Frontal cortex (tissue), 4 donors: Measurements from ENCODE around the gene LTA4H. TPM values are rescaled to one million over a fixed set of nuclear protein-coding genes. Genes with fewer than 3 reads are reported as not detected.

Experiments
- DNase-seq, 2 donors: peaks; one replicate each; pipeline ENCODE4 v3.0.0; 2012; ENCODE audit warnings: low spot score in 2 of 2
- FAIRE-seq: peaks from 2 replicates; lab custom pipeline; 2012; peaks lifted over from hg19 to GRCh38; lab: Jason Lieb, UNC
- total RNA-seq: library from RNA; depleted of rRNA; stranded (reverse); fragments of >200 nt; gene quantifications from one replicate; pipeline ENCODE4 v1.2.3, GENCODE V29; 2014
- donor health status: control.
- donor health status: control.
- donor health status: control.

The LTA4H gene
- total RNA-seq, 1 donor from 2014 or later = 37.5 TPM

DNA sequence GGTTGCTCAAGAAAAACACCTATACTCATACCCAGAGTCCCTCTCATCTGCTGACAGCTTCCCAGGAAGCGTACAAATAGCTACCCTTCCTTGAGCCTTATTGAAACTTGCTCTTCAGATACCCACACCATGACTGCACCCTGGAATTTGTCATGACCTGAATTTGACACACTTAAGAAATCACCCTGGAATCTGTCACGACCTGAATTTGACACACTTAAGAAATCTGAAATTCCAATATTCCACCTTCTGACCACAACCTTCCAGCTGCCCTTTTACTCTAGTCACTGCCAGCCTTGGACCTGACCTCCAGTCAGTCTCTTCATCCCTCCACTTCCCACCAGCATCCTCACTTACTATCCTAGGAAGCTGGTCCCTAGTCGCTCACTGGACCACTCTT, 38.1 kb downstream of the LTA4H start:
- no peak for FAIRE-seq
- no peak for DNase-seq

GRCh38 chr12:95996034-95996658, 39.2 kb downstream of the LTA4H start, which contains the start of gene HAL:
TSS of gene HAL (minus strand) at chr12:95996344. CDS start at chr12:95995910, 434 bp downstream.
- DNase-seq = no peak
- no peak for FAIRE-seq

DNA sequence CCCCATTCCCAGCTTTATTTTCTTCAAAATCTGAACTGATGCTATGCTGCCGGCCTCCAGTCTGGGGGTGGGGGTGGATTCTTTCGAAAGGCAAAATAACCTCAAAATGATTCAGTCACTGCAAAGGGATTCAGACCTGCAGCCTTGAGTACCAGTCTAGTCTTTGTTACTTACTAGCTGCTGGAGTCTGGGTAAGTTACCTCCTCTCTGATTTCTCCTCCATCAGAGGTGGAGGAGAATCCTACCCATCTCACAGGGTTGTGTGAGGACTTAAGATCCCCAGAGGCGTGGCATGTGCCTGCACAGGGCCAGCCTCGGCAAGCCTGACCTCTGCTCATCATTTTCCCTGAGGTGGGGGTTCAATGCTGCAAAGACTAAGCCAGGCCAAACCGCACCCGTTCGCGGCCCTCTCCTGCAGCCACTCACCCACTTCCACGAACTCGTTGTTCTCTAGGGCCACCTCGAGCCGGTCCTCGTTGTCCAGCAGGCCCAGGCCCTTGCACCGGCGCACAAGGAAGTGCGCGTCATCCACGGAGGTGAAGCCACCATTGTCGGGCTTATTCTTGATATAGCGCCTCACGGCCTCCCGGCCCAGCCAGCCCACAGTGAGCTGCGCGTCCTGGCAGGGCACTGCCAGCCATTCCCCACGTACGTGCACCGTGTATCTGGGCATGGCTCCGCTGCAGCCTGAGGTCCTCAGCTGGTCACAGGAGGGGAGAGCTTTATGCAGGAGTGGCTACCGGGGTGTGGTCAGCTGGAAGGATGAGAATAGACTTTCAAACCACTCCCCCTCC, 40.0 kb downstream of the LTA4H start:
- FAIRE-seq (no peak), DNase-seq (no peak)

DNA sequence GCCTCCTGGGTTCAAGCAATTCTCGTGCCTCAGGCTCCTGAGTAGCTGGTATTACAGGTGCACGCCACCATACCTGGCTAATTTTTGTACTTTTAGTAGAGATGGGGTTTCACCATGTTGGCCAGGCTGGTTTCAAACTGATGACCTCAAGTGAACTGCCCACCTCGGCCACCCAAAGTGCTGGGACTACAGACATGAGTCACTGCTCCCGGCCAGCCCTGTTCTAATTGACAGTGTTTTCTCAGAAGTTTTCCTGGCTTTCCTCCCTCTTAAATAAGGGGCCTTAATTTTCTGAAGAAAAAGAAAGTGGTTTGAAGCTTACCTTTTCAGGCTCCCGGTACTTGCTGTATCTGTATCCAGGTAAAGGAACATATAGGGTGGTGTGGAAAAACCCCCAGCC, 40.9 kb downstream of the LTA4H start:
- FAIRE-seq (no peak), DNase-seq (no peak)

GRCh38 chr12:95993907-95994306, 41.5 kb downstream of the LTA4H start:
- DNase-seq = no peak
- no peak for FAIRE-seq

GRCh38 chr12:95990136-95990535, 45.3 kb downstream of the LTA4H start:
- DNase-seq (no peak), FAIRE-seq (no peak)

GRCh38 chr12:95989504-95990123, 45.8 kb downstream of the LTA4H start:
- FAIRE-seq (no peak), DNase-seq (no peak)

DNA sequence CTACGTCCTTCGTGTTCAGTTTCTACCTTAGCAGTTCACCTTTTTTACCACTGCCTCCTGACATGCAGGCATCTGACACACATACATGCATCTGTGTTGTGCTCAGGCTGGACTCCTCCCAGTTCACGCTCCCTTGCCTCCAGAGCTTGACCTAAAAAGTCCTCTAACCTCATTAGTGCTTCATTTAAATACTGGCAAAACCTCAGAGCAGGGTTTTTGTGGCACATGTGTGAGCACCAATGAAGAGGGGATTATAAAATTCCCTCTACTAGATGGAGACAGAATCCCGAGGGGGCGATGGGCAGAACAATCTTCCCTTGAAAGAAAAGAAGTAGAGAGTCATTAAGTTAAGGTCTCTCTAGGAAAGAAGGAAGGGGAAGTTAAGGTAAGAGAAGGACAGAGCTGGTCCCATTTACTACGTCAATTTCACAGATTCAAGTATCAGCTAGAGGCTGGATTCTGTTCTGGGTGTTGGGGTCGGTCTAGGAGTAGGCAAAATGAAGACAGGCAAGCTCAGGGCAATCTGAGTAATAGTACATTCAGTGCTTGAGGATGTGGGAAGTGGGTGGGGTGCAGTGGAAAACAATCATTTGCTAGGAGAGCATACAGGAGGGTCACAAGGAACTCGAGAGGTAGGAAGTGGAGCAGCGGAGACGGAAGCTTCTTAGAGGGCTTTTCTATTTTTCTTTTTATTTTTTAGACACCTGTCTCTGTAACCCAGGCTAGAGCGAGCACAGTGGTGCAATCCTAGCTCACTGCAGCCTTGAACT, 46.7 kb downstream of the LTA4H start:
- no peak for DNase-seq
- FAIRE-seq = no peak

DNA sequence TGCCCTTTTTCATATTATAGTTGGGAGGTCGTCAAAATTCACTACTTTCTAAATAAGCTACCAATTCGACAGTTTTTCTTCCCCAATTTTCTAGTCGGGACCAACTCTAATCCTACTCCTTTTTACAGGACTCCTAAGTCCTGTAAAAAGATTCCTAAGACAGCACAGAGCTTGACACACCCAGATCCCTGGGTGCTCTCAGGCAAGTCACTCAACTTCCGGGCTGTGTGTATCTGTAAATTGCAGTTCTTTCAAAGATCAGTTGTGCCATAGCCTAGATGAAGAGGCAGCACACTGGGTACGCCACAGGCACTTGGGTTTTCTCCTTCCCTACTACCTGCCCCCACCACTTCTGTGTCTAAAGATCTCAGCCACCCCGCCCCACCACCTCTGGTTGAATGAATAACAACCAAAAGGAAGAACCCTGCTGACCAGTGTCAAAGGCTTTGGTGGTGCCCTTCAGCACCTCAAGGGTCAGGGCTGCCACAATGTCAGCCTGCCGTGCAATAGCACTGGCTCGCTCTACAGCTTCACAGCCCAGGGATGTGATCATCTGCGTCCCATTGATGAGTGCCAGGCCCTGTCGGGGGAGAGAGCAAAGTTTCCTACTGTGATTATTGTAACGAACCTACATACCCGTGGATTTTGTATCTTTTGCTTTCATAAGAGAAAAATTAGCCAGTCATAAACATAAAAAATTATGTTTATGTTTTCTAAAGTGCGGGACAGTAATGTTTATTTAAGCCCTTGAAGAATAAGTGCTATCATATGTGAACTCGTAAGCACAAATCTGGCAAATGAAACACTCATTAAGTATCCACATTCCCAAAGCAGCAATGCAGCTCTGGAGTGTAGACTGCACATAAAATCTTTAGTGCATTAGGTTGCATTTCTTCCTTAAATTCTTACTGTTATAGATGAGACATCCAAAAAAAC, 48.5 kb downstream of the LTA4H start:
- DNase-seq = no peak
- FAIRE-seq = no peak

GRCh38 chr12:95984682-95985081, 50.7 kb downstream of the LTA4H start:
- no peak for DNase-seq
- FAIRE-seq = no peak

GRCh38 chr12:95982602-95983001, 52.8 kb downstream of the LTA4H start:
- DNase-seq (no peak), FAIRE-seq (no peak)

DNA sequence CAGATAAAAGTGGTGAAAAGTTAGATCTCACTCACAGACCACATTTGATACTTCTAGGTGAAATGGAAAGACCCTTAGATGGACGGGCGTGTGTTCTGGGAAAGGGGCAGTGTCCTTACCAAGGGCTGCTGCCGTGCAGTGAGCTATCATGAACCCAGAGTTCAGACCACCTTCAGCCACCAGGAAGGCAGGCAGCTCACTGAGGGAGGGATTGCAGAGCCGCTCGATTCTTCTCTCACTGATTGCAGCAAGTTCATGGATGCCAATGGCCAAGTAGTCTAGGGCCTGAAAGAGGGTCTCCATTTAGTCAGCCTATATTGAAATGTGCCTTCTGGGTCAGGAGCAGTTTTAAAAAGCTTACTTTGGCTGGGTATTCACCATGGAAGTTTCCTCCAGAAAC, 55.0 kb downstream of the LTA4H start:
- FAIRE-seq = no peak
- DNase-seq = no peak

GRCh38 chr12:95978774-95979173, 56.6 kb downstream of the LTA4H start:
- DNase-seq (no peak), FAIRE-seq (no peak)

DNA sequence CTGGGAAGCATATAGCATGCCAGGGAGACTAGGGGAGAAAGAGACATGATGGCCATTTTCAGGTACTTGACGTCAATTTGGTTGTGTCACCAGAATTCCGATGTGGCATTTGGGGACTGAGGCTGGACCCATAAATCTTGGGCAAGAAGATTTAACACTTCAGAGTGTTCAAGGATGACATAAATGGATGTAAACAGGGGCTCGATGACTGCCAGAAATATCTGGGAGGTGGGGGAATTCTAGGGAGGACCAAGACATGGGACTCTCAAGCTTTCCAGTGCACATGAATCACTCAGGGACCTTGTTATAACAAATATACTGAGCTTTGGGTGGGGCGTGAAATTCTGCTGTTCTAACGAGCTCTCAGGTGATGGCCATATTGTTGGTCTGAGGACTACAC, 57.0 kb downstream of the LTA4H start:
- DNase-seq (no peak), FAIRE-seq (no peak)

- FAIRE-seq (no peak), DNase-seq (no peak)
These were observed 57.6 kb downstream of the LTA4H start for GRCh38 chr12:95977764-95978305.

DNA sequence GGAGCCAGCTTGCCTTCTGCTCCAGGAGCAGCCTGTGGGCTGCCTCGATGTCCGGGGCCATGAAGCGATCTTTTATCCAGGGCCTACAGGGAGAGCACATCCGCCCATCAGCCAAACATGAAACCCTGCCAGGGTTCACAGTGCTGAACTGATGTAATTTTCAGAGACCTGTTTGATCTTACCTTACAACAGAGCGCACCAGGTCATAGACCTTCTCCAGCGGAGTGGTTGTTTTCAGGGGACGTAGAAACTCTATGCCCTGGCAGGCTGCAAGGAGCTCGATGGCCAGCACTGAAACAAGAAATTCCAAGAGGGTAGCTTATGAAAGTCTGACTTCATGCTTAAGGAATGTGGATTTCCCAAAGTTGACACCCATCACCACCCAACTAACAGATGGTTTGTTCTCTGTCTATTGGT, 59.0 kb downstream of the LTA4H start:
- no peak for FAIRE-seq
- DNase-seq = no peak

DNA sequence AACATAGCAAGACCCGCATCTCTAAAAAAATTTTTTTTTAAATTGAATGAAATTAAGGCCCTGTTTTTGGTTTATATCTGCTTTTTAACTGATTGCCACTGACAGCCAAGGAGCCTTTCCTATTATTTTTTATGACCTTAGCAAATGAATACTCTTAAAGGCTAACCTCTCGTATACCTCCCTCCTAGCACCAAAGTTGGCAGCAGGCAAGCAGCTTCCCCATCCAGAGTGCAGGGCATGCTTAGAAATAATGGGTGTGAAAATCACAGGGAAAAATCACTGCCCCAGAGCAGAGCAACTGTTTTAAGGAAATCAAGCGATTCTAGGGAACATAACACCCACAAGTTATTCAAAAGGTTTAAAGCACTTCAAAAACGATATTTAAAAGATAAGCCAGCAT, 59.9 kb downstream of the LTA4H start:
- DNase-seq = no peak
- no peak for FAIRE-seq

DNA sequence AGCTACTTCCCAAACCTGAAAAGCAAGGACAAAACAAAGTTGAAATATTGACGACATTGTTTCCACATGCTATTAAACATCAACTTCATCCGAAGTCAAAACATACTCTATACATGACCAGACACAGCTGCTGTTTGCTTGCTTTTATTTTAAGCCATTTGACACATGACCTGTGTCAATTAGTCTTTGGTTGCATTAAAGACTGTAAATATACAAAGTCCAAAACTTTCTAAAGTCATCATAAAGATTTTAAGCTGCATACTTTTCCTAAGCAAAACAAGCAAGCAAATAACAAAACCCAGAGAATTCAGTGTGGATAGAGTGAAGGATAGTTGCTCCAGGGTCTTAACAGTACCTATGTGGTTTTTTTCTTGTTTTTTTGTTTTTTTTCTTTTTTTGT, 61.0 kb downstream of the LTA4H start:
- FAIRE-seq (no peak), DNase-seq (no peak)

DNA sequence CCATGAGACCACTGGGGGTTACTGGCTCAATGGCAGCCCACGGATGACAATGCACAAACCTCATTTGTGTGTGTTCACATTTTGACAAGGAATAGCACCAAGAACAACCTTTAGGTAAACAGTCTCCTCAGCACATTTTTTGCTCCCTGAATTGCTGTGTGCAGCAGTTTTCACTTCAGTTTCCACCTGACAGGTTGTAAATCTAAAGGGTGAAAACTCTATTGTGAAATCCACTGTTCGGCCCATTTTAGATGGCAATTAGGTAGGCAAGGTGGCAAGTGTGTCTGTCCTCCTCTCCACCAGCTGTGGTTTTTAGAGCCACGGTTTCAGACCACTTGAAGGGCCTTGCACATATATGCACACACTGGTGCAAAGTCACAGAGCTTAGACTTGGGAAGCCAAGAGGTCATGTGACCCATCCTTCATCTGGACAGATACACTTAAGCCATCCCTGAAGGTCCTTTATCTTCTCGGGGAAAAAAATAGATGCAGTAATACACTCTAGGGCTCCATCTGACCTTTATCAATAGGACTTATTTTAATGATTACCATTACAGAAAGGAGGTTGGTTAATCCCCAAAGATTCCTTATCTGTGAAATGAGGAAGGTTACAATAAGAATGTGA, 62.4 kb downstream of the LTA4H start:
- no peak for FAIRE-seq
- no peak for DNase-seq
